ENCODE data around the gene TPM3. TPM values are rescaled to one million over a fixed set of nuclear protein-coding genes. Genes with fewer than 3 reads are reported as not detected.
"Not testable (repeated sequence)": the region's sequence is repeated elsewhere in the genome, so short reads cannot be mapped to it uniquely, and the experiment has no call there.

TPM3 gene
- total and polyA plus RNA-seq, 2 of the 8 experiments (the other 6 are each of a cell fraction or from before 2014, with no cell fraction given) = 278 to 572 TPM

GRCh38 chr1:154206196-154206595 is 14.3 kb upstream of the TPM3 start, which contains the start of gene CFAP141 (continued):
- TF ChIP-seq MAX (IDR thresholded peaks at IDR 0.05) (no peak), NANOG (IDR thresholded peaks at IDR 0.05; ENCODE audit: insufficient read depth, low read depth, low read length, poor library complexity, severe bottlenecking) (no peak), RBBP5 (IDR thresholded peaks at IDR 0.05; ENCODE audit: borderline replicate concordance, low read depth, low read length) (no peak), SIN3A (conservative IDR thresholded peaks at IDR 0.05 in 1 of 2, IDR thresholded peaks at IDR 0.05 in 1 of 2; ENCODE audit: low read depth in 1 of 2, low read length in 2 of 2) (no peak), SUZ12 (IDR thresholded peaks at IDR 0.05; ENCODE audit: low read length) (no peak)

- H3K23ac ChIP-seq (ENCODE audit: insufficient read length); FAIRE-seq; H4K91ac ChIP-seq (replicated peaks; ENCODE audit: insufficient read length, low read length); H4K5ac ChIP-seq (ENCODE audit: insufficient read length, low read depth, low read length); H3K14ac ChIP-seq (ENCODE audit: insufficient read length); H3K4me3 ChIP-seq (ENCODE audit: extremely low read depth in 1 of 4, insufficient read depth in 2 of 4, low read depth in 3 of 4, low read length in 4 of 4); H2BK5ac ChIP-seq (ENCODE audit: low read depth, low read length); H3K4me1 ChIP-seq (replicated peaks in 1 of 4; ENCODE audit: control insufficient read depth in 3 of 4, insufficient read depth in 4 of 4, low read length in 3 of 4); H3K4ac ChIP-seq (replicated peaks; ENCODE audit: insufficient read length, low read depth, low read length); H3K27me3 ChIP-seq (replicated peaks in 1 of 4; ENCODE audit: control insufficient read depth in 3 of 4, extremely low read depth in 1 of 4, insufficient read depth in 3 of 4, low read length in 3 of 4); H2AK5ac ChIP-seq (ENCODE audit: low read depth, low read length); H2BK20ac ChIP-seq (ENCODE audit: low read length); H3K18ac ChIP-seq (ENCODE audit: extremely low read depth, low read length); H2BK15ac ChIP-seq (ENCODE audit: low read length); H3K56ac ChIP-seq (replicated peaks; ENCODE audit: insufficient read length, low read depth, low read length); H3K9ac ChIP-seq (replicated peaks in 1 of 4; ENCODE audit: extremely low read depth in 1 of 4, low read depth in 3 of 4, low read length in 3 of 4); H3K27ac ChIP-seq (ENCODE audit: low read depth, low read length); H3K79me1 ChIP-seq (ENCODE audit: low read depth, low read length); H3K79me2 ChIP-seq (ENCODE audit: control insufficient read depth in 1 of 2, insufficient read depth in 2 of 2, low read length in 2 of 2); H4K8ac ChIP-seq (ENCODE audit: extremely low read depth, insufficient read depth, low read length); H3K23me2 ChIP-seq (ENCODE audit: low read depth, low read length); H2AFZ ChIP-seq (ENCODE audit: low read length); H4K20me1 ChIP-seq (replicated peaks in 1 of 2; ENCODE audit: control insufficient read depth in 1 of 2, insufficient read depth in 2 of 2, low read length in 2 of 2); DNase-seq (ENCODE audit: low read depth in 1 of 2, low spot score in 2 of 2); H2BK12ac ChIP-seq (ENCODE audit: low read depth, low read length); H3K9me3 ChIP-seq (ENCODE audit: insufficient read depth in 2 of 2, low read depth in 1 of 2, low read length in 1 of 2); H2BK120ac ChIP-seq (replicated peaks; ENCODE audit: low read depth, low read length); H3K4me2 ChIP-seq (ENCODE audit: insufficient read depth in 1 of 2, low read depth in 2 of 2, low read length in 2 of 2); CTCF ChIA-PET (ENCODE audit: partially characterized antibody): not testable (repeated sequence)
- H3K36me3 ChIP-seq (ENCODE audit: control insufficient read depth in 2 of 4, insufficient read depth in 4 of 4, low read length in 3 of 4) = peaks cover 11 to 46% (median 30%) of the 10 kb centered on the region in 4 experiments; a peak in 7 of 8 replicates
- POLR2A ChIA-PET (ENCODE audit: partially characterized antibody) = interaction anchor here (1.0 to 10.7 kb wide), 6 partner anchors 12 to 68 kb away, joined by 3 to 99 read pairs (median 3); partner anchors contain the start of genes HAX1 and UBAP2L
- 93% methylated on average over 11 of the region's 11 CpGs; no CpG with 5 or more reads in 1 of the 2 experiments for WGBS, 2 experiments (ENCODE audit: extremely low coverage in 1 of 2, insufficient coverage in 1 of 2, insufficient read length in 1 of 2, insufficient replicate concordance in 2 of 2, low coverage in 1 of 2, low lambda C conversion rate in 2 of 2, missing lambda C conversion rate in 1 of 2)
Measured at GRCh38 chr1:154205778-154206177, 13.9 kb upstream of the TPM3 start.
